ENCODE results near the gene OR4X2. TPM values are rescaled to one million over a fixed set of nuclear protein-coding genes. Genes with fewer than 3 reads are reported as not detected.
"Not testable (repeated sequence)": the region's sequence is repeated elsewhere in the genome, so short reads cannot be mapped to it uniquely, and the experiment has no call there.

OR4X2 gene, protein sequence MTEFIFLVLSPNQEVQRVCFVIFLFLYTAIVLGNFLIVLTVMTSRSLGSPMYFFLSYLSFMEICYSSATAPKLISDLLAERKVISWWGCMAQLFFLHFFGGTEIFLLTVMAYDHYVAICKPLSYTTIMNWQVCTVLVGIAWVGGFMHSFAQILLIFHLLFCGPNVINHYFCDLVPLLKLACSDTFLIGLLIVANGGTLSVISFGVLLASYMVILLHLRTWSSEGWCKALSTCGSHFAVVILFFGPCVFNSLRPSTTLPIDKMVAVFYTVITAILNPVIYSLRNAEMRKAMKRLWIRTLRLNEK
- polyA plus RNA-seq (2013, experiment 1 of 2): not detected
- not detected for polyA plus RNA-seq (2013, experiment 2 of 2)

GRCh38 chr11:48244804-48245203 is at the start of gene OR4X2:
OR4X2 (plus strand) TSS chr11:48245104; CDS start chr11:48245104, 0 bp downstream.
- H3K4me3 ChIP-seq (ENCODE audit: low read length): no peak within 1 kb of the TSS
- no peak within 1 kb of the TSS for H3K27ac ChIP-seq (ENCODE audit: low read depth, low read length)
- no peak for DNase-seq
- H3K56ac ChIP-seq (ENCODE audit: low read length): no peak within 1 kb of the TSS
- H3K9ac ChIP-seq (ENCODE audit: low read length): no peak within 1 kb of the TSS
- no peak within 1 kb of the TSS for H3K4me2 ChIP-seq (ENCODE audit: low read length)
- no peaks in the 10 kb centered on the region for H3K27me3 ChIP-seq (ENCODE audit: insufficient read depth, low read length, poor library complexity)
- no peak within 1 kb of the TSS for H2BK120ac ChIP-seq (ENCODE audit: low read depth, low read length)
- H3K4ac ChIP-seq (ENCODE audit: low read depth, low read length): no peak within 1 kb of the TSS
- no peak within 1 kb of the TSS for H3K23ac ChIP-seq (ENCODE audit: low read length)
- no peak within 1 kb of the TSS for H4K8ac ChIP-seq (ENCODE audit: low read depth, low read length)
- no peak within 1 kb of the TSS for H2BK5ac ChIP-seq (ENCODE audit: low read length)
- no peak within 1 kb of the TSS for H3K18ac ChIP-seq (ENCODE audit: low read length)
- H3K36me3 ChIP-seq (ENCODE audit: control insufficient read depth, insufficient read depth, low read length): no peaks in the 10 kb centered on the region
- H4K5ac ChIP-seq (ENCODE audit: low read length): no peak within 1 kb of the TSS
- H3K79me1 ChIP-seq (ENCODE audit: low read length): no peaks in the 10 kb centered on the region
- no peak within 1 kb of the TSS for H2BK15ac ChIP-seq (replicated peaks; ENCODE audit: low read depth)
- no peaks in the 10 kb centered on the region for H3K79me2 ChIP-seq (ENCODE audit: control insufficient read depth, insufficient read depth, low read length)
- H3K4me1 ChIP-seq (ENCODE audit: control insufficient read depth, low read depth, low read length): no peaks in the 10 kb centered on the region
- H2AK5ac ChIP-seq (ENCODE audit: low read length): no peak within 1 kb of the TSS

- Histone ChIP-seq H3K79me2 (ENCODE audit: control insufficient read depth, insufficient read depth, low read length) (no peaks in the 10 kb centered on the region), H2BK5ac (ENCODE audit: low read length) (no peak overlapping the region), H3K27ac (ENCODE audit: low read depth, low read length) (no peak overlapping the region), H3K79me1 (ENCODE audit: low read length) (no peaks in the 10 kb centered on the region), H3K4me2 (ENCODE audit: low read length) (no peak overlapping the region), H3K23ac (ENCODE audit: low read length) (no peak overlapping the region), H3K18ac (ENCODE audit: low read length) (no peak overlapping the region), H4K8ac (ENCODE audit: low read depth, low read length) (no peak overlapping the region), H2BK120ac (ENCODE audit: low read depth, low read length) (no peak overlapping the region), H3K4me1 (ENCODE audit: control insufficient read depth, low read depth, low read length) (no peaks in the 10 kb centered on the region), H3K4ac (ENCODE audit: low read depth, low read length) (no peak overlapping the region), H3K36me3 (ENCODE audit: control insufficient read depth, insufficient read depth, low read length) (no peaks in the 10 kb centered on the region), H4K5ac (ENCODE audit: low read length) (no peak overlapping the region), H3K27me3 (ENCODE audit: insufficient read depth, low read length, poor library complexity) (no peaks in the 10 kb centered on the region), H3K4me3 (ENCODE audit: low read length) (no peak overlapping the region), H3K9ac (ENCODE audit: low read length) (no peak overlapping the region), H2AK5ac (ENCODE audit: low read length) (no peak overlapping the region), H3K56ac (ENCODE audit: low read length) (no peak overlapping the region), H2BK15ac (replicated peaks; ENCODE audit: low read depth) (no peak overlapping the region)
- no CpG with 5 or more reads among the region's 2 CpGs for WGBS (ENCODE audit: extremely low coverage, insufficient coverage, low lambda C conversion rate)
- DNase-seq: no peak
Measured at GRCh38 chr11:48207881-48208280, 37.0 kb upstream of the OR4X2 start.

DNA sequence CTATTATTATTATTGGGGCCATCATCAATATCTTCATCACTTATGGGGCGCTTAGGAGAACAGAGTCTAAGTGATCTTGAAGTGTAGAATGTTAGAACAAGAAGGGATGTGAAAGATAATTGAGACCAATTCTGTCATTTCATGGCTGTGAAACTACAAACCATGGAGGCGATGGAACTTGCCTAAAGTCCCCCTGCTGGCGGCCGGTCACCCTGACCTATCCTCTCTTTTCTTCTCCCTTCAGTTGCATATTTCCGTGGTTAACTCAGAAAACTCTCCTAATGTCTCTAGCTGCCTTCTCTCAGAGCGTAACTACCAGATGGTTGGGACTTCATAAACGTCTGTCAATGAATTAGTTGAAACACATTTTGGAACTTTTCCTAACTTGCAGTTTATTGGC is 34.9 kb upstream of the OR4X2 start:
- no peak overlapping the region for H3K56ac ChIP-seq (ENCODE audit: low read length)
- no peak overlapping the region for H3K4me3 ChIP-seq (ENCODE audit: low read length)
- no peak overlapping the region for H4K5ac ChIP-seq (ENCODE audit: low read length)
- no peak overlapping the region for H2BK120ac ChIP-seq (ENCODE audit: low read depth, low read length)
- no peaks in the 10 kb centered on the region for H3K27me3 ChIP-seq (ENCODE audit: insufficient read depth, low read length, poor library complexity)
- H2BK15ac ChIP-seq (replicated peaks; ENCODE audit: low read depth): no peak overlapping the region
- H3K4me2 ChIP-seq (ENCODE audit: low read length): no peak overlapping the region
- H3K79me2 ChIP-seq (ENCODE audit: control insufficient read depth, insufficient read depth, low read length): no peaks in the 10 kb centered on the region
- no peak for DNase-seq
- no CpG with 5 or more reads among the region's 7 CpGs for WGBS (ENCODE audit: extremely low coverage, insufficient coverage, low lambda C conversion rate)
- no peak overlapping the region for H3K23ac ChIP-seq (ENCODE audit: low read length)
- H3K27ac ChIP-seq (ENCODE audit: low read depth, low read length): no peak overlapping the region
- no peak overlapping the region for H3K4ac ChIP-seq (ENCODE audit: low read depth, low read length)
- H2AK5ac ChIP-seq (ENCODE audit: low read length): no peak overlapping the region
- H3K36me3 ChIP-seq (ENCODE audit: control insufficient read depth, insufficient read depth, low read length): no peaks in the 10 kb centered on the region
- no peak overlapping the region for H3K9ac ChIP-seq (ENCODE audit: low read length)
- no peaks in the 10 kb centered on the region for H3K4me1 ChIP-seq (ENCODE audit: control insufficient read depth, low read depth, low read length)
- H3K79me1 ChIP-seq (ENCODE audit: low read length): no peaks in the 10 kb centered on the region
- H3K18ac ChIP-seq (ENCODE audit: low read length): no peak overlapping the region
- no peak overlapping the region for H4K8ac ChIP-seq (ENCODE audit: low read depth, low read length)
- no peak overlapping the region for H2BK5ac ChIP-seq (ENCODE audit: low read length)

DNA sequence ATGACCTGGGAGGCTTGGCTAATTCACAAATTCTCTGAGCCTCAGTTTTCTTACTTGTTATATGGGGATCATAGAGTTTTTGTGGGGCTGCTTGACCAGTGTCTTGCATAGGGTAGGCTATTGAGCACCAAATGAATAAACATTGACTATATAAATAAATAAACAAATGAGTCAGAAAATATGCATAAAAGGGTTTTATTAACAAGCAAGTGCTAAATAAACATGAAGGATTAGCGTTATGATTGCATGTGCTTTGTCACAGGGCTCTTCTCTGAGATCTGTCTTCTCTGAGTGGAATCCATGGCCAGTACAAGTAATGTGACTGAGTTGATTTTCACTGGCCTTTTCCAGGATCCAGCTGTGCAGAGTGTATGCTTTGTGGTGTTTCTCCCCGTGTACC is 28.4 kb upstream of the OR4X2 start, which contains the start of gene OR4B1:
Gene OR4B1, plus strand, starts transcription at position 301 of the 400 bp plus-strand sequence. Its CDS starts 0 bp downstream, at position 301.
- Histone ChIP-seq H2BK120ac (ENCODE audit: low read depth, low read length) (no peak within 1 kb of the TSS), H3K4me3 (ENCODE audit: low read length) (no peak within 1 kb of the TSS), H3K79me1 (ENCODE audit: low read length) (no peaks in the 10 kb centered on the region), H2BK5ac (ENCODE audit: low read length) (no peak within 1 kb of the TSS), H3K27ac (ENCODE audit: low read depth, low read length) (no peak within 1 kb of the TSS), H3K4me2 (ENCODE audit: low read length) (no peak within 1 kb of the TSS), H3K36me3 (ENCODE audit: control insufficient read depth, insufficient read depth, low read length) (no peaks in the 10 kb centered on the region), H3K56ac (ENCODE audit: low read length) (no peak within 1 kb of the TSS), H3K4ac (ENCODE audit: low read depth, low read length) (no peak within 1 kb of the TSS), H3K18ac (ENCODE audit: low read length) (no peak within 1 kb of the TSS), H3K27me3 (ENCODE audit: insufficient read depth, low read length, poor library complexity) (no peaks in the 10 kb centered on the region), H3K4me1 (ENCODE audit: control insufficient read depth, low read depth, low read length) (no peaks in the 10 kb centered on the region), H2AK5ac (ENCODE audit: low read length) (no peak within 1 kb of the TSS), H4K8ac (ENCODE audit: low read depth, low read length) (no peak within 1 kb of the TSS), H3K23ac (ENCODE audit: low read length) (no peak within 1 kb of the TSS), H2BK15ac (replicated peaks; ENCODE audit: low read depth) (no peak within 1 kb of the TSS), H3K79me2 (ENCODE audit: control insufficient read depth, insufficient read depth, low read length) (no peaks in the 10 kb centered on the region), H4K5ac (ENCODE audit: low read length) (no peak within 1 kb of the TSS), H3K9ac (ENCODE audit: low read length) (no peak within 1 kb of the TSS)
- DNase-seq: no peak
- WGBS (ENCODE audit: extremely low coverage, insufficient coverage, low lambda C conversion rate): no CpG with 5 or more reads among the region's 2 CpGs

DNA sequence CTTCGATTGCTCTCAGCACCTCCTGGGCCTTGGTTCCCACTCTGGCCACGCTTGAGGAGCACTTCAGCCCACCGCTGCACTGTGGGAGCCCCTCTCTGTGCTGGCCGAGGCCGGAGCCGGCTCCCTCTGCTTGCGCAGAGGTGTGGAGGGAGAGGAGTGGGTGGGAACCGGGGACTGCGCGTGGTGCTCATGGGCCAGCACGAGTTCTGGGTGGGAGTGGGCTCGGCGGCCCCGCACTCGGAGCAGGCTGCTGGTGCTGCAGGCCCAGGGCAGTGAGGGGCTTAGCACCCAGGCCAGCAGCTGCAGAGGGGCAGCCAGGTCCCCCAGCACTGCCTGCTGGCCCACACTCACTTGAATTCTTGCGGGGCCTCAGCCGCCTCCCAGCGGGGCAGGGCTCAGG is 16.1 kb upstream of the OR4X2 start:
- Histone ChIP-seq H3K27me3 (ENCODE audit: insufficient read depth, low read length, poor library complexity) (no peaks in the 10 kb centered on the region), H3K4me2 (ENCODE audit: low read length) (no peak overlapping the region), H3K23ac (ENCODE audit: low read length) (no peak overlapping the region), H3K4me1 (ENCODE audit: control insufficient read depth, low read depth, low read length) (no peaks in the 10 kb centered on the region), H3K27ac (ENCODE audit: low read depth, low read length) (no peak overlapping the region), H3K79me2 (ENCODE audit: control insufficient read depth, insufficient read depth, low read length) (no peaks in the 10 kb centered on the region), H3K4me3 (ENCODE audit: low read length) (no peak overlapping the region), H3K4ac (ENCODE audit: low read depth, low read length) (no peak overlapping the region), H4K5ac (ENCODE audit: low read length) (no peak overlapping the region), H3K79me1 (ENCODE audit: low read length) (no peaks in the 10 kb centered on the region), H4K8ac (ENCODE audit: low read depth, low read length) (no peak overlapping the region), H2BK5ac (ENCODE audit: low read length) (no peak overlapping the region), H3K9ac (ENCODE audit: low read length) (no peak overlapping the region), H2BK15ac (replicated peaks; ENCODE audit: low read depth) (no peak overlapping the region), H2AK5ac (ENCODE audit: low read length) (no peak overlapping the region), H2BK120ac (ENCODE audit: low read depth, low read length) (no peak overlapping the region), H3K56ac (ENCODE audit: low read length) (no peak overlapping the region), H3K18ac (ENCODE audit: low read length) (no peak overlapping the region), H3K36me3 (ENCODE audit: control insufficient read depth, insufficient read depth, low read length) (no peaks in the 10 kb centered on the region)
- no CpG with 5 or more reads among the region's 18 CpGs for WGBS (ENCODE audit: extremely low coverage, insufficient coverage, low lambda C conversion rate)
- no peak for DNase-seq

- not testable (repeated sequence) for H3K9ac ChIP-seq (ENCODE audit: low read length); H3K18ac ChIP-seq (ENCODE audit: low read length); H3K27ac ChIP-seq (ENCODE audit: low read depth, low read length); H3K79me2 ChIP-seq (ENCODE audit: control insufficient read depth, insufficient read depth, low read length); H2BK5ac ChIP-seq (ENCODE audit: low read length); H2BK15ac ChIP-seq (replicated peaks; ENCODE audit: low read depth); H4K8ac ChIP-seq (ENCODE audit: low read depth, low read length); H3K4ac ChIP-seq (ENCODE audit: low read depth, low read length); H3K79me1 ChIP-seq (ENCODE audit: low read length); H2BK120ac ChIP-seq (ENCODE audit: low read depth, low read length); H3K4me3 ChIP-seq (ENCODE audit: low read length); H4K5ac ChIP-seq (ENCODE audit: low read length); H3K4me1 ChIP-seq (ENCODE audit: control insufficient read depth, low read depth, low read length); H3K36me3 ChIP-seq (ENCODE audit: control insufficient read depth, insufficient read depth, low read length); H2AK5ac ChIP-seq (ENCODE audit: low read length); H3K56ac ChIP-seq (ENCODE audit: low read length); H3K27me3 ChIP-seq (ENCODE audit: insufficient read depth, low read length, poor library complexity); H3K4me2 ChIP-seq (ENCODE audit: low read length); H3K23ac ChIP-seq (ENCODE audit: low read length); DNase-seq
- WGBS (ENCODE audit: extremely low coverage, insufficient coverage, low lambda C conversion rate): no CpG with 5 or more reads among the region's 11 CpGs
Measured at GRCh38 chr11:48230057-48230456, 14.8 kb upstream of the OR4X2 start.
